K562 (cell line): ENCODE data around the gene DHX35. TPM values are rescaled to one million over a fixed set of nuclear protein-coding genes. Genes with fewer than 3 reads are reported as not detected.

ENCODE experiments used
- ATAC-seq: fragments of 200-7000 bp; cut with Tn5 transposase; 3 replicates; pipeline ENCODE4 v1.9.1; 2020; ENCODE audit warnings: moderate library complexity
- BruUV-seq: library from RNA; stranded (reverse); fragments of 400-500 nt; replicated peaks from 2 replicates; lab custom pipeline; 2021; lab: Mats Ljungman, UMichigan
- CTCF ChIA-PET: fragments of 300-600 bp; formaldehyde crosslinking; extraction: SDS; loops from one replicate; lab custom pipeline; 2021; ENCODE audit warnings: low intra/inter-chr PET ratio; lab: Yijun Ruan, JAX
- POLR2A ChIA-PET: fragments of 300-600, 350-650 bp; sonication (Branson Sonifier 250); formaldehyde crosslinking; extraction: SDS; loops from one replicate; lab custom pipeline; 2021; ENCODE audit warnings: antibody characterized with exemption, inconsistent platforms; lab: Yijun Ruan, JAX
- DNase-seq, 4 experiments: peaks; one replicate each; pipeline versions ENCODE4 v3.0.0 to v3.0.0-alpha.2; 2011 to 2018; ENCODE audit warnings: low spot score in 3 of 4, mixed read lengths in 3 of 4; ENCODE audit errors: extremely low read depth in 1 of 4
- FAIRE-seq: peaks from 2 replicates; lab custom pipeline; 2011; peaks lifted over from hg19 to GRCh38; lab: Jason Lieb, UNC
- H2AFZ ChIP-seq: 2 replicates; pipeline ENCODE4 v1.6.0; 2011; ENCODE audit warnings: low read depth, low read length, control low read depth, inconsistent platforms
- H3K27ac ChIP-seq: fragments of 200-600 bp; 3 replicates; pipeline ENCODE4 v1.8.0; 2011; ENCODE audit warnings: low read depth, mild to moderate bottlenecking, control low read depth, inconsistent platforms, low read length, moderate library complexity, mixed read lengths; ENCODE audit errors: extremely low read depth
- H3K27me3 ChIP-seq, 2 experiments: fragments of 300-600 bp in 1 of 2; 2 replicates in 1 of 2; 3 replicates in 1 of 2; pipeline versions ENCODE4 v1.6.0 to v1.8.0; 2011; ENCODE audit warnings: inconsistent platforms in 2 of 2, low read length in 2 of 2, mild to moderate bottlenecking in 1 of 2, mixed read lengths in 1 of 2, moderate library complexity in 1 of 2; ENCODE audit not compliant: control insufficient read depth in 2 of 2, insufficient read depth in 2 of 2
- H3K36me3 ChIP-seq: fragments of 300-600 bp; 3 replicates; pipeline ENCODE4 v1.8.0; 2011; ENCODE audit warnings: mild to moderate bottlenecking, low read length, inconsistent platforms; ENCODE audit not compliant: control insufficient read depth, insufficient read depth
- H3K4me1 ChIP-seq, 2 experiments: fragments of 200-600 bp in 1 of 2; replicated peaks in 1 of 2; 2 replicates in 1 of 2; 3 replicates in 1 of 2; pipeline versions ENCODE4 v1.5.1 to v1.8.0; 2011; ENCODE audit warnings: inconsistent platforms in 2 of 2, low read length in 2 of 2, mild to moderate bottlenecking in 1 of 2, mixed read lengths in 1 of 2, moderate library complexity in 1 of 2; ENCODE audit not compliant: control insufficient read depth in 2 of 2, insufficient read depth in 2 of 2
- H3K4me2 ChIP-seq: 2 replicates; pipeline ENCODE4 v1.6.1; 2011; ENCODE audit warnings: low read length, control low read depth, inconsistent platforms, mixed read lengths; ENCODE audit not compliant: insufficient read depth
- H3K4me3 ChIP-seq: fragments of 200-600 bp; sonication (generic), shearing (Covaris generic); 2 replicates; pipeline ENCODE4 v1.5.1; 2016; ENCODE audit warnings: control low read depth, inconsistent platforms
- H3K79me2 ChIP-seq: fragments of 200-600 bp; 3 replicates; pipeline ENCODE4 v1.8.0; 2011; ENCODE audit warnings: low read length, inconsistent platforms; ENCODE audit not compliant: control insufficient read depth, insufficient read depth
- H3K9ac ChIP-seq, 2 experiments: 2 replicates each; pipeline versions ENCODE4 v1.6.0 to v1.6.1; 2011; ENCODE audit warnings: low read depth in 2 of 2, low read length in 2 of 2, control low read depth in 1 of 2, inconsistent platforms in 1 of 2, mild to moderate bottlenecking in 1 of 2, mixed read lengths in 1 of 2; ENCODE audit not compliant: insufficient read depth in 1 of 2
- H3K9me1 ChIP-seq: one replicate; pipeline ENCODE4 v1.6.0; 2011; ENCODE audit warnings: inconsistent platforms, mild to moderate bottlenecking, low read length, moderate library complexity; ENCODE audit not compliant: control insufficient read depth, insufficient read depth
- H3K9me3 ChIP-seq: replicated peaks from 2 replicates; pipeline ENCODE4 v1.5.1; 2011; ENCODE audit warnings: low read depth, low read length, inconsistent platforms; ENCODE audit not compliant: control insufficient read depth, insufficient read depth
- H4K20me1 ChIP-seq: replicated peaks from 2 replicates; pipeline ENCODE4 v1.6.1; 2011; ENCODE audit warnings: low read length, inconsistent platforms, mixed read lengths; ENCODE audit not compliant: control insufficient read depth, insufficient read depth
- HOXB6 ChIP-seq: fragments of 250-450 bp; sonication (Bioruptor Pico); IDR thresholded peaks from 2 replicates; pipeline ENCODE4 v1.5.1; 2022; ENCODE audit warnings: mild to moderate bottlenecking, borderline replicate concordance
- MAX ChIP-seq: sonication (generic); formaldehyde crosslinking; IDR thresholded peaks from 2 replicates; pipeline ENCODE4 v1.9.0; 2022; ENCODE audit warnings: mild to moderate bottlenecking, missing genetic modification reagents
- POLR2AphosphoS5 ChIP-seq: IDR thresholded peaks from 2 replicates; pipeline ENCODE4 v1.6.1; 2011; ENCODE audit warnings: mild to moderate bottlenecking, low read depth, low read length, moderate library complexity; ENCODE audit not compliant: control insufficient read depth, insufficient read depth
- POLR2G ChIP-seq: fragments of 200-400 bp; formaldehyde crosslinking; IDR thresholded peaks from 2 replicates; pipeline ENCODE4 v1.6.1; 2017; ENCODE audit warnings: low read depth, mild to moderate bottlenecking, antibody characterized with exemption, low read length, moderate library complexity
- RBM22 ChIP-seq: fragments of 200-400 bp; formaldehyde crosslinking; IDR thresholded peaks from 2 replicates; pipeline ENCODE4 v1.6.1; 2018; ENCODE audit warnings: low read length, low read depth; ENCODE audit not compliant: poor library complexity, severe bottlenecking
- SUPT5H ChIP-seq: fragments of 450-650 bp; IDR thresholded peaks from 2 replicates; pipeline ENCODE4 v1.6.1; 2016
- TFAP4 ChIP-seq: sonication (generic); formaldehyde crosslinking; IDR thresholded peaks from 2 replicates; pipeline ENCODE4 v1.8.0; 2022; ENCODE audit warnings: missing genetic modification reagents, mild to moderate bottlenecking, moderate library complexity, borderline replicate concordance
- WGBS: fragments of 100-300 bp; shearing (Covaris generic); methylation state at CpG from one replicate; pipeline ENCODE4 v1.1.6; 2016; ENCODE audit warnings: low coverage, mixed read lengths; ENCODE audit not compliant: insufficient coverage; ENCODE audit errors: missing lambda C conversion rate; 5-methylcytosine and 5-hydroxymethylcytosine counted together
- in situ Hi-C: fragments of 300-500 bp; cut with MboI; formaldehyde crosslinking; loops from 4 replicates; pipeline ENCODE4 v1.15.0; 2018; ENCODE audit warnings: inconsistent platforms, mixed read lengths
- intact Hi-C: fragments of 100-400 bp; cut with micrococcal nuclease; formaldehyde crosslinking; loops from 2 replicates; pipeline ENCODE4 v1.14.2; 2022
- polyA plus RNA-seq, 8 experiments: library from polyadenylated mRNA; depleted of rRNA in 4 of 8; stranded (reverse) in 5 of 8; unstranded in 3 of 8; fragments of >200 nt; fragmentation: Nextera tagmentation in 2 of 8; fragmentation: Illumina TruSeq in 1 of 8; extraction: Ambion mirVana in 2 of 8; extraction: Trizol in 1 of 8; gene quantifications; 2 replicates each; pipeline versions ENCODE4 v1.2.1 to v1.2.3, GENCODE V29; 2011 to 2014; ENCODE audit warnings: inconsistent platforms in 1 of 8, missing spikeins in 1 of 8
- total RNA-seq, 7 experiments: library from RNA; depleted of rRNA in 6 of 7; stranded (reverse); fragments of >200 nt in 6 of 7; fragmentation: Illumina TruSeq in 2 of 7; extraction: Trizol in 2 of 7; gene quantifications; 2 replicates each; pipeline versions ENCODE4 v1.2.1 to v1.2.3, GENCODE V29; 2011 to 2021; ENCODE audit warnings: low replicate concordance in 1 of 7

The DHX35 gene
- total and polyA plus RNA-seq, 9 of the 15 experiments (the other 6 are each of a cell fraction or from before 2014, with no cell fraction given), result 6.5 to 25.6 (median 16.9) TPM

- CTCF ChIA-PET, result no interaction called here
- Histone ChIP-seq H3K27ac (no peak overlapping the region; the same call in 2 of the 3 replicates), H3K79me2 (peaks cover 52% of the 10 kb centered on the region)
These were observed 10.5 kb upstream of the DHX35 start for GRCh38 chr20:38951611-38952010.

More at GRCh38 chr20:38951611-38952010, 10.5 kb upstream of the DHX35 start:
- Histone ChIP-seq H3K4me1 (peaks cover 17 to 20% of the 10 kb centered on the region in 2 experiments), H3K27me3 (no peaks in the 10 kb centered on the region), H3K9me3 (no peaks in the 10 kb centered on the region), H3K9me1 (no peaks in the 10 kb centered on the region), H3K4me2 (no peak overlapping the region), H3K4me3 (no peak overlapping the region), H3K9ac (no peak overlapping the region; a peak in 1 of 4 replicates), H4K20me1 (no peaks in the 10 kb centered on the region), H2AFZ (no peak overlapping the region), H3K36me3 (peaks cover 81% of the 10 kb centered on the region)
- DNase-seq (no peak), FAIRE-seq (no peak), ATAC-seq (no peak)
- 98% methylated on average over 9 of the region's 9 CpGs for WGBS
- POLR2A ChIA-PET, result interaction anchor here (0.7 to 1.0 kb wide), 3 partner anchors 10 to 15 kb away, joined by 3 to 5 read pairs (median 3); partner anchors contain the start of gene DHX35
- BruUV-seq, result no TSS peak
- TF ChIP-seq TFAP4 (CRISPR knock-in tag) (no peak), MAX (CRISPR knock-in tag) (peak; percentile 43; the same call in 1 of the 2 replicates), SUPT5H (0 out of 2 replicates have a peak, but pooled peaks have one; percentile 39), POLR2AphosphoS5 (0 out of 2 replicates have a peak, but pooled peaks have one; percentile 21), HOXB6 (no peak), POLR2G (peak; percentile 47; the same call in 1 of the 2 replicates), RBM22 (peak; percentile 47)
- in situ Hi-C loops, result no loop called here
- intact Hi-C loops, result no loop called here
